WTC11 (cell line): ENCODE measurements around the gene SPOP. TPM values are rescaled to one million over a fixed set of nuclear protein-coding genes. Genes with fewer than 3 reads are reported as not detected.

Experiments
- ATAC-seq: fragments of 200-7000 bp; cut with Tn5 transposase; 2 replicates; pipeline ENCODE4 v1.10.0; 2021; ENCODE audit warnings: mild to moderate bottlenecking, moderate library complexity
- CTCF ChIA-PET: fragments of 300-600 bp; sonication (Branson Sonifier 250); formaldehyde crosslinking; loops from one replicate; lab custom pipeline; 2021; ENCODE audit warnings: antibody characterized with exemption; lab: Charles Lee
- POLR2A ChIA-PET: fragments of 350-600 bp; sonication (Branson Sonifier 250); formaldehyde crosslinking; loops from one replicate; lab custom pipeline; 2021; ENCODE audit warnings: antibody characterized with exemption; lab: Charles Lee
- DNase-seq: peaks from one replicate; pipeline ENCODE4 v3.0.0; 2021; ENCODE audit warnings: low spot score
- H3K27ac Mint-ChIP-seq: 2 replicates; pipeline ENCODE4 v1.8.0; 2021; ENCODE audit warnings: mixed read lengths
- H3K27me3 Mint-ChIP-seq: 2 replicates; pipeline ENCODE4 v1.8.0; 2021; ENCODE audit warnings: low read depth, mild to moderate bottlenecking, moderate library complexity, mixed read lengths
- H3K36me3 Mint-ChIP-seq: 2 replicates; pipeline ENCODE4 v1.8.0; 2021; ENCODE audit warnings: mixed read lengths
- H3K4me1 Mint-ChIP-seq: 2 replicates; pipeline ENCODE4 v1.8.0; 2022; ENCODE audit warnings: mixed read lengths
- H3K4me3 Mint-ChIP-seq: 2 replicates; pipeline ENCODE4 v1.8.0; 2021; ENCODE audit warnings: mild to moderate bottlenecking, moderate library complexity, mixed read lengths
- H3K9me3 Mint-ChIP-seq: 2 replicates; pipeline ENCODE4 v1.8.0; 2021; ENCODE audit warnings: mixed read lengths
- AR ChIP-seq: fragments of 250-450 bp; sonication (Bioruptor Pico); IDR thresholded peaks from 2 replicates; pipeline ENCODE4 v1.9.0; 2021; ENCODE audit warnings: mild to moderate bottlenecking
- ARID4B ChIP-seq: sonication (generic); formaldehyde crosslinking; IDR thresholded peaks from 2 replicates; pipeline ENCODE4 v1.8.0; 2023; ENCODE audit warnings: missing genetic modification reagents, mild to moderate bottlenecking, borderline replicate concordance
- CREM ChIP-seq: sonication (generic); formaldehyde crosslinking; IDR thresholded peaks from 2 replicates; pipeline ENCODE4 v1.8.1; 2022; ENCODE audit warnings: mild to moderate bottlenecking, missing genetic modification reagents, moderate library complexity
- CTCF ChIP-seq: fragments of 200-600 bp; IDR thresholded peaks from 2 replicates; pipeline ENCODE4 v1.8.0; 2022; ENCODE audit warnings: antibody characterized with exemption
- EMX1 ChIP-seq: fragments of 250-450 bp; sonication (Bioruptor Pico); IDR thresholded peaks from 2 replicates; pipeline ENCODE4 v1.8.0; 2021; ENCODE audit warnings: mild to moderate bottlenecking
- GTF2I ChIP-seq: fragments of 250-450 bp; sonication (Bioruptor Pico); conservative IDR thresholded peaks from 2 replicates; pipeline ENCODE4 v1.4.0; 2021; ENCODE audit warnings: mild to moderate bottlenecking
- HMGXB4 ChIP-seq: sonication (generic); formaldehyde crosslinking; IDR thresholded peaks from 2 replicates; pipeline ENCODE4 v1.8.1; 2023; ENCODE audit warnings: mild to moderate bottlenecking, moderate library complexity, missing genetic modification reagents
- MAX ChIP-seq: sonication (generic); formaldehyde crosslinking; IDR thresholded peaks from 2 replicates; pipeline ENCODE4 v1.8.0; 2022; ENCODE audit warnings: mild to moderate bottlenecking, missing genetic modification reagents
- PRRX2 ChIP-seq: fragments of 250-450 bp; sonication (Bioruptor Pico); IDR thresholded peaks from 2 replicates; pipeline ENCODE4 v1.8.0; 2021; ENCODE audit warnings: mild to moderate bottlenecking
- RELA ChIP-seq: sonication (generic); formaldehyde crosslinking; IDR thresholded peaks from 2 replicates; pipeline ENCODE4 v1.8.1; 2022; ENCODE audit warnings: missing genetic modification reagents, mild to moderate bottlenecking, borderline replicate concordance
- SMAD4 ChIP-seq: sonication (generic); formaldehyde crosslinking; IDR thresholded peaks from 2 replicates; pipeline ENCODE4 v1.8.0; 2022; ENCODE audit warnings: mild to moderate bottlenecking, missing genetic modification reagents
- USF2 ChIP-seq: sonication (generic); formaldehyde crosslinking; IDR thresholded peaks from 2 replicates; pipeline ENCODE4 v1.8.1; 2023; ENCODE audit warnings: mild to moderate bottlenecking, missing genetic modification reagents, moderate library complexity
- ZMAT4 ChIP-seq: fragments of 250-450 bp; sonication (Bioruptor Pico); IDR thresholded peaks from 2 replicates; pipeline ENCODE4 v1.9.0; 2021; ENCODE audit warnings: mild to moderate bottlenecking
- ZNF425 ChIP-seq: fragments of 250-450 bp; sonication (Bioruptor Pico); conservative IDR thresholded peaks from 2 replicates; pipeline ENCODE4 v1.9.0; 2021; ENCODE audit warnings: mild to moderate bottlenecking
- ZNF671 ChIP-seq: fragments of 250-450 bp; sonication (Bioruptor Pico); IDR thresholded peaks from 2 replicates; pipeline ENCODE4 v1.8.0; 2021; ENCODE audit warnings: mild to moderate bottlenecking
- total RNA-seq: library from RNA; stranded (reverse); gene quantifications from 3 replicates; pipeline ENCODE4 v1.2.3, GENCODE V29; 2021

Gene SPOP
- total RNA-seq, 1 experiment from 2014 or later: 19.2 TPM

- DNase-seq (peak; percentile 70), ATAC-seq (peak; percentile 62)
- H3K36me3 Mint-ChIP-seq: no peaks in the 10 kb centered on the region
- no peaks in the 10 kb centered on the region for H3K9me3 Mint-ChIP-seq
- ChIA-PET POLR2A (interaction anchor here (0.7 kb wide), 1 partner anchor 898 kb away, joined by 3 read pairs; no protein-coding TSS in a partner anchor), CTCF (interaction anchor here (1.1 to 10.8 kb wide), 7 partner anchors 13 to 139 kb away, joined by 3 to 99 read pairs (median 6); partner anchors contain the start of genes NXPH3 and SLC35B1)
- H3K4me3 Mint-ChIP-seq: peak overlapping the region; percentile 46
- no peak overlapping the region for H3K27ac Mint-ChIP-seq
- no peak for TF ChIP-seq ZNF671
- TF ChIP-seq CREM (CRISPR knock-in tag): no peak
- peak; percentile 86 for TF ChIP-seq CTCF
- TF ChIP-seq HMGXB4 (CRISPR knock-in tag): no peak
- no peak for TF ChIP-seq ARID4B (CRISPR knock-in tag)
- TF ChIP-seq, all 79 proteins: peak for 1
- peaks cover 21% of the 10 kb centered on the region for H3K4me1 Mint-ChIP-seq
- H3K27me3 Mint-ChIP-seq: no peaks in the 10 kb centered on the region; the same call in 1 of the 2 replicates
These were observed 17.2 kb upstream of the SPOP start for GRCh38 chr17:49694847-49695697.

- Mint-ChIP-seq H3K4me3 (no peak overlapping the region), H3K36me3 (no peaks in the 10 kb centered on the region), H3K27ac (no peak overlapping the region), H3K4me1 (peaks cover 31% of the 10 kb centered on the region), H3K9me3 (no peaks in the 10 kb centered on the region), H3K27me3 (no peaks in the 10 kb centered on the region; the same call in 1 of the 2 replicates)
- no peak for ATAC-seq
- no peak for DNase-seq
- POLR2A ChIA-PET: no interaction called here
- CTCF ChIA-PET: interaction anchor here (1.8 to 10.8 kb wide), 2 partner anchors 122 to 135 kb away, joined by 6 to 99 read pairs; no protein-coding TSS in a partner anchor
- TF ChIP-seq CREM (CRISPR knock-in tag) (no peak), RELA (CRISPR knock-in tag) (no peak), ZMAT4 (CRISPR knock-in tag) (no peak), MAX (CRISPR knock-in tag) (no peak), ZNF425 (CRISPR knock-in tag) (no peak), USF2 (CRISPR knock-in tag) (no peak), GTF2I (CRISPR knock-in tag) (no peak), AR (CRISPR knock-in tag) (no peak), PRRX2 (CRISPR knock-in tag) (no peak), CTCF (no peak), SMAD4 (CRISPR knock-in tag) (no peak), EMX1 (CRISPR knock-in tag) (no peak)
These were observed 14.9 kb upstream of the SPOP start for GRCh38 chr17:49692751-49693150.
